Vagina (tissue), 2 donors: ENCODE measurements around the gene CDC42EP3. TPM values are rescaled to one million over a fixed set of nuclear protein-coding genes. Genes with fewer than 3 reads are reported as not detected.

Experiments used
- DNase-seq, 2 donors: peaks; one replicate each; pipeline ENCODE4 v3.0.0-alpha.2; 2017; ENCODE audit errors: extremely low spot score in 2 of 2
- H3K27ac ChIP-seq: fragments of 200-600 bp; sonication (generic); one replicate; pipeline ENCODE4 v1.5.1; 2019
- H3K27me3 ChIP-seq: fragments of 200-600 bp; sonication (generic); one replicate; pipeline ENCODE4 v1.5.1; 2019
- H3K36me3 ChIP-seq, 2 donors: fragments of 200-600 bp; sonication (generic); one replicate each; pipeline ENCODE4 v1.5.1; 2017 to 2019
- H3K4me1 ChIP-seq: fragments of 200-600 bp; sonication (generic); one replicate; pipeline ENCODE4 v1.5.1; 2019
- H3K4me3 ChIP-seq, 2 donors: fragments of 200-600 bp; sonication (generic); 1 replicate in 1 of 2; 2 replicates in 1 of 2; pipeline ENCODE4 v1.5.1; 2016 to 2019
- H3K9me3 ChIP-seq: fragments of 200-600 bp; sonication (generic); one replicate; pipeline ENCODE4 v1.5.1; 2019
- CTCF ChIP-seq, 3 experiments: fragments of 450-650 bp in 2 of 3; fragments of 200-600 bp in 1 of 3; sonication (generic) in 1 of 3; IDR thresholded peaks; one replicate each; pipeline ENCODE4 v1.5.1; 2017 to 2019; ENCODE audit warnings: antibody characterized with exemption in 3 of 3, mild to moderate bottlenecking in 2 of 3, moderate library complexity in 2 of 3
- POLR2A ChIP-seq, 2 donors: fragments of 450-650 bp; IDR thresholded peaks; one replicate each; pipeline ENCODE4 v1.6.1; 2017; ENCODE audit warnings: antibody characterized with exemption in 2 of 2, mild to moderate bottlenecking in 2 of 2, moderate library complexity in 2 of 2
- POLR2AphosphoS5 ChIP-seq, 2 donors: sonication (generic); formaldehyde crosslinking; IDR thresholded peaks; one replicate each; pipeline ENCODE4 v1.9.0; 2017; ENCODE audit warnings: antibody characterized with exemption in 2 of 2, mild to moderate bottlenecking in 2 of 2, low read depth in 1 of 2; ENCODE audit not compliant: insufficient read depth in 1 of 2
- intact Hi-C: fragments of 100-400 bp; cut with DNase I; formaldehyde crosslinking; loops from one replicate; pipeline ENCODE4 v1.15.1; 2023
- total RNA-seq: library from RNA; depleted of rRNA; stranded (reverse); fragments of >200 nt; gene quantifications from one replicate; pipeline ENCODE4 v1.2.3, GENCODE V29; 2016

CDC42EP3 gene
- total RNA-seq, 1 donor from 2014 or later, result 44.4 TPM

DNA sequence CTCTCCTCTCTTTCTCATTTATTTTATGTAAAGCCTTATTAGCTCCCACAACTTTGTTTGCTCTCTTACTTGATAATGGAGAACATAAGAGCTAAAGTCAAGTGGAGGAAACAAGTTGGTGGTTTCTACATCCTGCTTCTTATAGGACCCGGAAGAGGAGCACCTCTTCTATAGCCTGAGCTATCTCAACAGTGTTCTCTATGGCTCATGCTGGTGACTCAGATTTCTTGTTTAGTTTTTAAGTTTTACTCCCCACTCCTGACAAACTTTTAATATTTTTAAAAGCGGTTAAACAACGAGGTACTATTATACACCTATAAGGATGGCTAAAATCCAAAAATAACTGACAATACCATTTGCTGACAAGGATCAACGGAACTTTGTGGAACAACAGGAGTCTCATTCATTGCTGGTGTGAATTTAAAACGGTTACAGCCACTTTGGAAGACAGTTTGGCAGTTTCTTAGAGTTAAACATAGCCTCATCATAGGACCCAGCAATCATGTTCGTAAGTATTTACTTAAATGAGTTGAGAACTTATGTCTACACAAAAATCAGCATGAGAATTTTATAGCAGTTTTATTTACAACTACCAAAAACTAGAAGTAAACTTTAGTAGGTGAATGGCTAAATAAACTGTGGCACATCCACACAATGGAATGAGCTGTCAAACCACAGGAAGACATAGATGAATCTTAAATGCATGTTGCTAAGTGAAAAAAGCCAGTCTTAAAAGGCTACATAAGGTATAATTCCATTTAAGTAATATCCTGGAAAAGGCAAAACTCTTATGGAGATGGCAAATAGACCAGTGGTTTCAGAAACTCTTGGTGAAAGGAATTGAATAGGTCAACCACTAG lies 12.7 kb upstream of the CDC42EP3 start:
- Histone ChIP-seq H3K4me1 (peaks cover 6% of the 10 kb centered on the region), H3K4me3 (no peak overlapping the region), H3K27me3 (no peaks in the 10 kb centered on the region), H3K36me3 (no peaks in the 10 kb centered on the region), H3K27ac (no peak overlapping the region), H3K9me3 (no peaks in the 10 kb centered on the region)
- intact Hi-C loops, result no loop called here
- no peak for DNase-seq
- TF ChIP-seq POLR2A (IDR thresholded peaks at IDR 0.05), result no peak
- no peak for TF ChIP-seq POLR2AphosphoS5 (IDR thresholded peaks at IDR 0.05; ENCODE audit: insufficient read depth in 1 of 2, low read depth in 1 of 2)

DNA sequence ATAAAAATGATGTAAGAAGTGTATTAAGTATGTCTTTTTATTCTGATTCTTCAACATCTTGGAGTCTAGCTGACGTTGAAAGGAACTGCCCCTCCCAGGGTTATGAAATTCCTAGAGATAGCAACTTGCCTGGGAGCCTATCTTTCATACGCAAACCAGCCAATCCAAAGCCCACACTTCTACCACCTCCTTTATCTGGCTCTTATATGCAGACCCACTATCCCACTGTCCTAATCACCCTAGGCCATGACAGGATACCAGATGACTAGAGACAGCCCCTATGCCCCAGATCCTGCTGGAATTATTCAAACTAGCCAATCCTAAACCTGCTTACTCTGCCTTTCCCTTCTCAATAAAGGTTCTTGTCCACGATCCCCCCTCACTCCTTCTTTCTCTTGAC lies 11.8 kb upstream of the CDC42EP3 start:
- TF ChIP-seq POLR2AphosphoS5 (IDR thresholded peaks at IDR 0.05; ENCODE audit: insufficient read depth in 1 of 2, low read depth in 1 of 2) (no peak), CTCF (IDR thresholded peaks at IDR 0.05) (no peak), POLR2A (IDR thresholded peaks at IDR 0.05) (no peak)
- Histone ChIP-seq H3K9me3 (no peaks in the 10 kb centered on the region), H3K27ac (no peak overlapping the region), H3K4me3 (no peak overlapping the region), H3K36me3 (no peaks in the 10 kb centered on the region), H3K4me1 (no peaks in the 10 kb centered on the region), H3K27me3 (no peaks in the 10 kb centered on the region)
- intact Hi-C loops, result no loop called here
- DNase-seq, result no peak

GRCh38 chr2:37682473-37682872 lies 11.0 kb upstream of the CDC42EP3 start:
- Histone ChIP-seq H3K27me3 (no peaks in the 10 kb centered on the region), H3K36me3 (no peaks in the 10 kb centered on the region), H3K27ac (no peak overlapping the region), H3K4me1 (no peaks in the 10 kb centered on the region), H3K9me3 (no peaks in the 10 kb centered on the region), H3K4me3 (no peak overlapping the region)
- intact Hi-C loops, result no loop called here
- DNase-seq, result no peak
- no peak for TF ChIP-seq POLR2AphosphoS5 (IDR thresholded peaks at IDR 0.05; ENCODE audit: insufficient read depth in 1 of 2, low read depth in 1 of 2)
- TF ChIP-seq POLR2A (IDR thresholded peaks at IDR 0.05), result no peak
- TF ChIP-seq CTCF (IDR thresholded peaks at IDR 0.05), result no peak

DNA sequence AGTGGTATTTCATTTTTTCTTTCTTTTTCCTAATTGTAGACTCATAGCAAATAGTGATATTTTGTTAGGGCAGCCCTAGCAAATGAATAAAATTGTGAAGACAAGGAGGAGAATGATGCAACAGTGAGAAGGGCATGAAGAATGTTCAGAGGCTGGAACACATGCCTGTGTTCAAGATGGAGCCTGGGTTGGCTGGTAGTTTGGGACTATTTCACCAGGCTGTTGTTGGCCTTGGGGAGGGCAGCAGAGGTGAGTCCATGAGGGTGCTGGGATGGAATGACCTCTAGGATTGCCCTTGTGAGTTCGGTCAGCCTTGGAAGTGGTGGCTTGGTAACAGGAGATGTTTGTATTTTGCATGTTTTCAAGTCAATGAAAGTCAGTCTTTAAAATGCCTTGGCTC lies 10.1 kb upstream of the CDC42EP3 start:
- intact Hi-C loops, result no loop called here
- no peak for DNase-seq

DNA sequence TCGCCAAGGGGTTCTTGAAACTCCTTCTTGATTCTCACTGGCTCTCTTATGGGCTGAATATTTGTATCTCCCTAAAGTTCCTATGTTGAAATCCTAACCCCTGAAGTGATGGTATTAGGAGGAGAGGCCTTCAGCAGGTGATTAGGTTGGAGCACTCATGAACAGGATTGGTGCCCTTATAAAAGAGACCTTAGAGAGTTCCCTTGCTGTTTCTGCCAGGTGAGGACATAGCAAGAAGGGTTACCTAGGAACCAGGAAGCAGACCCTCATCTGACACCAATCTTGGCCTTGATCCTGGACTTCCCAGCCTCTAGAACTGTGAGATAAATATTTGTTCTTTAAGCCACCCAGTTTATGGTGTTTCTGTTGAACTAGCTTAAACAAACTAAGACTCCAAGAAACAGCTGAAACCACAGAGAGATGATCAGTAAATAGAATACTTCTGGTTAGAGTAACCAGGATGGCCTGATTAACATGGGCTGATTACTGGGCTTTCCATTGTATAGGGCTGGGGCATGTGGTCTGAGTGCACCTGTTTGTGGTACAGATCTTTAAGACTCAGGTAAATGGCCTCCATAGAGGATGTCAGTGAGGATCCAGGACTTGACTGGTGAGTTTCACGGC lies 7.7 kb upstream of the CDC42EP3 start:
- TF ChIP-seq POLR2A (IDR thresholded peaks at IDR 0.05) (no peak), CTCF (IDR thresholded peaks at IDR 0.05) (no peak), POLR2AphosphoS5 (IDR thresholded peaks at IDR 0.05; ENCODE audit: insufficient read depth in 1 of 2, low read depth in 1 of 2) (no peak)
- no peaks in the 10 kb centered on the region for H3K9me3 ChIP-seq
- H3K27ac ChIP-seq, result no peak overlapping the region
- no peaks in the 10 kb centered on the region for H3K27me3 ChIP-seq
- H3K4me1 ChIP-seq, result peaks cover 10% of the 10 kb centered on the region
- no peak overlapping the region for H3K4me3 ChIP-seq
- no peaks in the 10 kb centered on the region for H3K36me3 ChIP-seq
- intact Hi-C loops, result no loop called here
- no peak for DNase-seq

More for the DNA sequence above, 10.1 kb upstream of the CDC42EP3 start:
- TF ChIP-seq POLR2A (IDR thresholded peaks at IDR 0.05) (no peak), CTCF (IDR thresholded peaks at IDR 0.05) (no peak), POLR2AphosphoS5 (IDR thresholded peaks at IDR 0.05; ENCODE audit: insufficient read depth in 1 of 2, low read depth in 1 of 2) (no peak)
- Histone ChIP-seq H3K36me3 (no peaks in the 10 kb centered on the region), H3K4me1 (no peaks in the 10 kb centered on the region), H3K4me3 (no peak overlapping the region), H3K27ac (no peak overlapping the region), H3K9me3 (no peaks in the 10 kb centered on the region), H3K27me3 (no peaks in the 10 kb centered on the region)
